Esophagus muscularis mucosa (tissue), 4 donors: ENCODE data around the gene ITGB5. TPM values are rescaled to one million over a fixed set of nuclear protein-coding genes. Genes with fewer than 3 reads are reported as not detected.

ENCODE experiments used
- DNase-seq: peaks from one replicate; pipeline ENCODE4 v3.0.0-alpha.2; 2017; ENCODE audit errors: extremely low spot score
- H3K27ac ChIP-seq, 4 donors: fragments of 200-600 bp; sonication (generic); replicated peaks in 1 of 4; 1 replicate in 3 of 4; 2 replicates in 1 of 4; pipeline ENCODE4 v1.5.1; 2016 to 2019; ENCODE audit warnings: mild to moderate bottlenecking in 1 of 4
- H3K27me3 ChIP-seq, 4 donors: fragments of 200-600 bp; sonication (generic); one replicate each; pipeline versions ENCODE4 v1.5.1 to v1.6.0; 2016 to 2019
- H3K36me3 ChIP-seq, 4 donors: fragments of 200-600 bp; sonication (generic); one replicate each; pipeline ENCODE4 v1.5.1; 2016 to 2019
- H3K4me1 ChIP-seq, 4 donors: fragments of 200-600 bp; sonication (generic); one replicate each; pipeline ENCODE4 v1.5.1; 2016 to 2019
- H3K4me3 ChIP-seq, 4 donors: fragments of 200-600 bp; sonication (generic); 1 replicate in 2 of 4; 2 replicates in 2 of 4; pipeline ENCODE4 v1.5.1; 2016 to 2019; ENCODE audit warnings: mild to moderate bottlenecking in 4 of 4, moderate library complexity in 1 of 4
- H3K9me3 ChIP-seq, 4 donors: fragments of 200-600 bp; sonication (generic); 1 replicate in 3 of 4; 2 replicates in 1 of 4; pipeline ENCODE4 v1.5.1; 2016 to 2019
- CTCF ChIP-seq, 3 experiments: fragments of 200-600 bp in 2 of 3; fragments of 450-650 bp in 1 of 3; sonication (generic) in 2 of 3; IDR thresholded peaks; one replicate each; pipeline ENCODE4 v1.5.1; 2017 to 2019; ENCODE audit warnings: antibody characterized with exemption in 3 of 3, mild to moderate bottlenecking in 2 of 3, moderate library complexity in 1 of 3
- EP300 ChIP-seq: sonication (generic); formaldehyde crosslinking; IDR thresholded peaks from one replicate; pipeline ENCODE4 v1.6.1; 2017; ENCODE audit warnings: antibody characterized with exemption
- POLR2A ChIP-seq: fragments of 450-650 bp; IDR thresholded peaks from one replicate; pipeline ENCODE4 v1.6.1; 2017; ENCODE audit warnings: antibody characterized with exemption, moderate library complexity, mild to moderate bottlenecking, low read depth
- POLR2AphosphoS5 ChIP-seq, 2 donors: sonication (generic); formaldehyde crosslinking; IDR thresholded peaks; one replicate each; pipeline ENCODE4 v1.6.1; 2017; ENCODE audit warnings: antibody characterized with exemption in 2 of 2
- WGBS: methylation state at CpG from one replicate; pipeline ENCODE4 v1.1.5; 2018; 5-methylcytosine and 5-hydroxymethylcytosine counted together
- intact Hi-C: fragments of 100-400 bp; cut with DNase I; formaldehyde crosslinking; loops from one replicate; pipeline ENCODE4 v1.15.1; 2023
- total RNA-seq, 4 donors: library from RNA; depleted of rRNA; stranded (reverse); fragments of >200 nt; gene quantifications; one replicate each; pipeline versions ENCODE4 v1.1.0 to v1.2.1, GENCODE V29; 2016

ITGB5 gene
- total RNA-seq, 4 donors from 2014 or later: 114 to 284 (median 188) TPM

GRCh38 chr3:124762661-124763011, 124.5 kb downstream of the ITGB5 start:
- Histone ChIP-seq H3K4me1 (peaks cover 14 to 19% (median 18%) of the 10 kb centered on the region in 4 donors), H3K9me3 (no peaks in the 10 kb centered on the region), H3K27me3 (no peaks in the 10 kb centered on the region), H3K4me3 (no peak overlapping the region), H3K27ac (peak overlapping the region; percentile 64 to 70 (median 68)), H3K36me3 (peaks cover 30 to 52% (median 49%) of the 10 kb centered on the region in 4 donors)
- no peak for TF ChIP-seq POLR2AphosphoS5 (IDR thresholded peaks at IDR 0.05)
- intact Hi-C loops: no loop called here
- no peak for DNase-seq
- WGBS: 89% methylated on average over 4 of the region's 4 CpGs

GRCh38 chr3:124761935-124762660, 125.1 kb downstream of the ITGB5 start:
- WGBS: 79% methylated on average over 6 of the region's 6 CpGs
- peaks cover 14 to 19% (median 18%) of the 10 kb centered on the region in 4 donors for H3K4me1 ChIP-seq
- H3K9me3 ChIP-seq: no peaks in the 10 kb centered on the region
- H3K27ac ChIP-seq: peak overlapping the region; percentile 64 to 70 (median 68)
- DNase-seq: no peak
- no peaks in the 10 kb centered on the region for H3K27me3 ChIP-seq
- no peak for TF ChIP-seq EP300
- intact Hi-C loops: loop anchor here (1.0 kb wide), 1 partner anchor 139 kb away; no protein-coding TSS in a partner anchor
- H3K36me3 ChIP-seq: peaks cover 27 to 46% (median 44%) of the 10 kb centered on the region in 4 donors
- H3K4me3 ChIP-seq: no peak overlapping the region

- H3K36me3 ChIP-seq: peaks cover 19 to 39% (median 37%) of the 10 kb centered on the region in 4 donors
- H3K4me1 ChIP-seq: peaks cover 14 to 19% (median 18%) of the 10 kb centered on the region in 4 donors
- H3K27ac ChIP-seq: peak overlapping the region; percentile 64 to 70 (median 68)
- DNase-seq: peak; percentile 98
- 13% methylated on average over 10 of the region's 15 CpGs for WGBS
- H3K9me3 ChIP-seq: no peaks in the 10 kb centered on the region
- H3K4me3 ChIP-seq: no peak overlapping the region
- TF ChIP-seq POLR2A (no peak), CTCF (IDR thresholded peaks at IDR 0.05) (peak; percentile 97 to 98 (median 97)), EP300 (peak; percentile 88), POLR2AphosphoS5 (IDR thresholded peaks at IDR 0.05) (peak; percentile 81 to 92)
- no peaks in the 10 kb centered on the region for H3K27me3 ChIP-seq
- intact Hi-C loops: loop anchor here (1.0 kb wide), 1 partner anchor 140 kb away; no protein-coding TSS in a partner anchor
Observed at GRCh38 chr3:124761250-124761796, 125.8 kb downstream of the ITGB5 start.

DNA sequence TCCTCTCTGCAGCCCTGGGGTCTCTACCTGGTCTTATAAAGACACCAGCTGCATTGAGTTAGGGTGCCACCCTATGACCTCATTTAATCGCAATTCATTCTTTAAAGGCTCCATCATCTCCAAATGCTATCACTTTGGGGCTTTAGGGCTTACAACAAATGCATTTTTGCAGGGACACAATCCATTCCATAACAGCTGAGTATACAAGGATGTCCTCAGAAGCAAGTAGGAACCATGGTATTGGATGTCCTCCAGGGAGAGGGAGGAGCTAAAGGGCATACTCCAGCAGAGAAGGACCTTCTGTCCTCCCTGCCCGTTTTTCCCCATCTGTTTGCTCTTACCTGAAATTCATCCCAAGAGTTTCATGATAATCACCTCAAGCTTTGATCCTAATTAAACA, 126.6 kb downstream of the ITGB5 start:
- no peak overlapping the region for H3K27ac ChIP-seq
- intact Hi-C loops: no loop called here
- no peak for TF ChIP-seq CTCF (IDR thresholded peaks at IDR 0.05)
- TF ChIP-seq POLR2AphosphoS5 (IDR thresholded peaks at IDR 0.05): no peak
- TF ChIP-seq EP300: no peak
- TF ChIP-seq POLR2A: no peak
- no peak for DNase-seq
- 46% methylated on average over 2 of the region's 2 CpGs for WGBS
- H3K36me3 ChIP-seq: peaks cover 13 to 31% (median 30%) of the 10 kb centered on the region in 4 donors
- no peaks in the 10 kb centered on the region for H3K27me3 ChIP-seq
- peaks cover 14 to 19% (median 18%) of the 10 kb centered on the region in 4 donors for H3K4me1 ChIP-seq
- no peak overlapping the region for H3K4me3 ChIP-seq
- H3K9me3 ChIP-seq: no peaks in the 10 kb centered on the region

- H3K4me1 ChIP-seq: peaks cover 14 to 19% (median 18%) of the 10 kb centered on the region in 4 donors
- no peak overlapping the region for H3K4me3 ChIP-seq
- TF ChIP-seq POLR2AphosphoS5 (IDR thresholded peaks at IDR 0.05): no peak
- no peak for TF ChIP-seq CTCF (IDR thresholded peaks at IDR 0.05)
- WGBS: 93% methylated on average over 13 of the region's 14 CpGs
- H3K27me3 ChIP-seq: no peaks in the 10 kb centered on the region
- no peak for DNase-seq
- H3K36me3 ChIP-seq: peaks cover 6 to 24% (median 22%) of the 10 kb centered on the region in 4 donors
- intact Hi-C loops: no loop called here
- no peaks in the 10 kb centered on the region for H3K9me3 ChIP-seq
- no peak overlapping the region for H3K27ac ChIP-seq
Observed at GRCh38 chr3:124759666-124760401, 127.3 kb downstream of the ITGB5 start.
